ENCODE results near the gene TRIM41.
"Not testable (repeated sequence)": the region's sequence is repeated elsewhere in the genome, so short reads cannot be mapped to it uniquely, and the experiment has no call there.

The TRIM41 gene

DNA sequence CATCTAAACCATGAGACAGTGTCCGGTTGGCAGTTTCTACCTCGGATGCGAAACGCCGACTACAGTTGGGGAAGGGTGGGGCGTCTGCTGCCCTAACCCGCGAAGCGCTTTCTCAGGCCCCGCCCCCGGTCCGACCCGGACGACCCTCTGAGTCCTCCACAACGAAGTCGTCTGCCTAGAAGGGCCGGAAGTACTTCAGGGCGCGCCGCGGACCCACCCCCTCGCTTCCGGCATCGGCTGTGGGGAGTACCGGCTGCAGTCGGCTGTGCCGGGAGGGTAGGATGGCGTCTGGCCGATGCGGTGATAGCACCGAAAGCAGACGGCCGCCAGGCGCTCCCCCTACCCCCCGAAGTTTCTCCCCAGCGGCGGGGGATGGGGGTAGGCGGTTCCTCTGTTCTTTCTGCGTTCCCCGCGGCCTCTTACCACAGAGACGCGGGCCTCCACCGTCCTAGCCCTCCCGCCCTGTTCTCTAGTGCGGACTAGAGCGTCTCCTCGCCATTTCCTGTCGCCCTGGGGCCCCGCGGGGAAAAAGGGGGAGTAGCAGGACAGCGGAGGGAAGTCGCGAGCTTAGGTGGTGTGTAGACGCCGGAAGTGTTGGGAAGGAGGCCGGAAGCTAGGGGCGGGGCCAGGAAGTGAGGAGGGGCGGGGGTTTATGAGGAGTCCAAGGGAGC, at the start of gene TRIM41:
Gene TRIM41 (plus strand): TSS at position 224 of the 671 bp plus-strand sequence. CDS start 719 bp downstream, outside the sequence.
- peak; percentile 94 to 96 for DNase-seq (ENCODE audit: low read depth in 1 of 2, low spot score in 1 of 2)

DNA sequence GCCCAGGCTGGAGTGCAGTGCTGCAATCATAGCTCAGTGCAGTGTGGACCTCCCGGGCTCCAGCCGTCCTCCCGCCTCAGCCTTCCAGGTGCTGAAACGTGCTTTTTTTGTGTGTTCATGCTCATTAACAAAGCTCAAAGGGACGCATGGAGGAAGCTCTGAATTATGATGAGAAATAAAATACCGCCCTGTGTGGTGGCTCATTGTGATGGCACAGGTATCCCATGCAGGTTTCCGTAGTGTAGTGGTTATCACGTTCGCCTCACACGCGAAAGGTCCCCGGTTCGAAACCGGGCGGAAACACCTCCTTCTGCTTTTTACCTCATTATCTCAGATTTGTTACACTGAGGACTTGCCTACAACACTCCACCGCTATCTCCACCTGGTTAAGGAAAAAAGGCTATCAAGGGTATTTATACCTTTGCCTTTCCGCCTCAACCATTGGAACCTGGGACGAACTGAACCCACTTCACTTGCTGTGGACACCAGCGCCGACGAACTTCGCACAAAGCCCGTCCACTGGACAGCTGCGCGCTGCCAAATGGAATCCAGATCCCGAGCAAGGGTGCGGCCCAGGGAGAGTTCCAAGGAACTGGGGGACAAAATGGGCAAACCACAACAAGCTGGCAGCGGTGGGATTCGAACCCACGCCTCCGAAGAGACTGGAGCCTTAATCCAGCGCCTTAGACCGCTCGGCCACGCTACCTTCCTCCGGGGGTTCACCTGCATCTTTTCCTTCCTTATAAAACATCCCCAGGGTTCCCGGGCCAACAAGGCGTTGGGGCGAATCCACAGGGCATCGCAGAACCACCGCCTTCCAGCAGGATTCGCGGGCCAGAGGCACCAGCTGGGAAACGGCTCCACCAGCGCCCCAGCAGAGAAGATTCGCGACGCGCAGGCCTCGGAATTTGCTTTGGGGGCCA, 49.4 kb upstream of the TRIM41 start:
- DNase-seq (ENCODE audit: low read depth in 1 of 2, low spot score in 1 of 2) = peak in 1 of 2 donors; percentile 70

DNA sequence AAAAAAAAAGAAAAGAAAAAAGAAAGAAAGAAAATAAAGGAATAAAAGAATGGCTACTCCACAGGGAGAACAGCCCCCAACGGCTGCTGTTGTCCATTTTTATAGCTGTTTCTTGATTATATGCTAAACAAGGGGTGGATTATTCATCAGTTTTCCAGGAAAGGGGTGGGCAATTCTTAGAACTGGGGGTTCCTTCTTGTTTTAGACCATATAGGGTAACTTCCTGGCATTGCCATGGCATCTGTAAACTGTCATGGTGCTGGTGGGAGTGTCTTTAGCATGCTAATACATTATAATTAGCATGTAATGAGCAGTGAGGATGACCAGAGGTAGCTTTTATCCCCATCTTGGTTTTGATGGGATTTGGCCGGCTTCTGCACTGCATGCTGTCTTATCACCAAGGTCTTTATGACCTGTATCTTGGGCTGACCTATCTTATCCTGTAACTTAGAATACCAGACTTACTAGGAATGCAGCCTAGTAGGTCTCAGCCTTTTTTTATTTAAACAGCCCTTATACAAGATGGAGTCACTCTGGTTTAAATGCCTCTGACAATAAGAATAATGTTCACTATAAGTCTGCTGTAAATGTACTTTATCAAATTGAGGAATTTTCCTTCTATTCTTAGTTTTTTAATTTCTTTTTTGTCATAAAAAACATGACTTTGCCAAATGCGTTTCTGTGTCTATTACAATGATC, 46.7 kb upstream of the TRIM41 start:
- no peak for DNase-seq (ENCODE audit: low read depth in 1 of 2, low spot score in 1 of 2)

DNA sequence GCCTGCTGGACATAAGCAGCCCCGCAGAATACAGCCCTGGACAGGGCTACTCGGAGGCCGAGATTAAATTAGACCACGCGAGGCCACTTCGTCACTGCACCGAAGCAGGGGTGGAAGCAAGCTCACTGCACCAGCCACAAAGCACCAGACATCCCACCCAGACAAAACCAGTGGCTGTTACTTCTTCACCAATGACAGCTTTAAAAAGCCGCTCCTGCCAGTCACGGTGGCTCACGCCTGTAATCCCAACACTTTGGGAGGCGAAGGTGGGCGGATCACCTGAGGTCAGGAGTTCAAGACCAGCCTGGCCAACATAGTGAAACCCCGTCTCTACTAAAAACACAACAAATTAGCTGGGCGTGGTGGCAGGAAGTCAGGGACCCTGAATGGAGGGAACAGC, 45.5 kb upstream of the TRIM41 start:
- not testable (repeated sequence) for DNase-seq (ENCODE audit: low read depth in 1 of 2, low spot score in 1 of 2)

DNA sequence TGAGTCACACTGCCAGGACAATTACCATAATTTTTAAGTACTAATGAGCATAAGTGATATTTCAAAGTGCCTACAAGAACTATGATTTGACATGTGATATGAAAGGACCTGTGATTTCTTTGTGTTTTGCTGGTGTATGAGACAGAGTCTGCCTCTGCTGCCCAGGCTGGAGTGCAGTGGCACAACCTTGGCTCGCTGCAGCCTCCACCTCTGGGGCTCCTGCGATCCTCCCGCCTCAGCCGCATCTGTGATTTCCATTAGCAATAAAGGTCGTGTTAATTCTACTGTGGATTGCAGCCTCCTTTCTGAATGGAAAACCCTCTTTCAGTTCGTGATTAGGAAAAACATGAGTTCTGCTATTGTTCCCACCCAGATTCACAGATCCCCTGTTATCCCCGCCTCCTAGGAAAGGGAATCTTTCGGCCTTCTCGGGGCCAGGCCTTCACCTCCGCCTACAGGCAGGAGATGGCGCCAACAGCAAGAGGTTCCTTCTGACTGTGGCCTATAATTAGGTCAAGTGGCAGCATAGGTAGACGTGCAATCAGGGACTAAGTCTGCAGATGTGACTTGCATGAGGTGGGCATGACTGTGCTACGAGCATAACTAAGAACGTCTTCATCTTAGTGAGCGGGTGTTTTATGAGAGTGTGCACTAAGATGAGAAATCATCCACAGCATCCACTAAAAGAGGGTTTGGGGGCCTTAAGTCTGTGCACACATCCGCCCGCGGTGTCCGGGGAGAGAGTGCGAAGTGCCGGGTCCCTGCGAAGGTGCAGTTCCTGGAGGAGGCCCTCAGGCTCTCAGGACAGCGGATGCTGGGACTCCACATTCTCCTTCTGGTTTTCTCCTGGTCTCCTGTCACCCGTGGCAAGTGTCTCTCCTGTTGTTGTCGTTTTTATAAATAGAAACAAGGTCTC, 41.2 kb upstream of the TRIM41 start:
- DNase-seq (ENCODE audit: low read depth in 1 of 2, low spot score in 1 of 2) = peak in 1 of 2 donors; percentile 34

DNA sequence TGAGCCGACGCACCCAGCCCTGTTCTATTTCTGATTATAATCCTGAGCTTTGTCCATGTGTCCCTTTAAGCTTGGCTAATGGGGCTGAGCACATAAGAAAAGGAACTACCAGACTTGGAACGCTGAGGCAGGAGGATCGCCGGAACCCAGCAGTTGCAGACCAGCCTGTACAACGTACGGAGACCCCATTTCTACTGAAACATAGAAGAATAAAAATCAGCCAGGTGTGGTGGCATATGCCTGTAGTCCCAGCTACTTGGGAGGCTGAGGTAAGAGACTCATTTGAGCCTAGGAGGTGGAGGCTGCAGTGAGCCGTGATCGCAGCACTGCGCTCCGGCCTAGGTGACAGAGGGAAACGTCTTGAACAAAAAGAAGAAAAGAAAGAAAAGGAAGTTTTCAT, 40.4 kb upstream of the TRIM41 start:
- DNase-seq (ENCODE audit: low read depth in 1 of 2, low spot score in 1 of 2) = no peak

DNA sequence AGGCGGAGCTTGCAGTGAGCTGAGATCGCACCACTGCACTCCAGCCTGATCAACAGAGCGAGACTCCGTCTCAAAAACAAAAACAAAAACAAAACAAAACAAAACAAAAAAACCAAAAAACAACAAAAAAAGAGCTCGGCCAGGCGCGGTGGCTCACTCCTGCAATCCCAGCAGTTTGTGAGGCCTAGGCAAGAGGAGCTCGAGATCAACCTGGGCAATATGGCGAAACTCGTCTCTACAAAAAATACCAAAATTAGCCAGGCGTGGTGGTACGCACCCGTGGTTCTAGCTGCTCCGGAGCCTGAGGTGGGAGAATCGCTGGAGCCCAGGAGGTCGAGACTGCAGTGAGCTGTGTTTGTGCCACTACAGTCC, 38.2 kb upstream of the TRIM41 start:
- no peak for DNase-seq (ENCODE audit: low read depth in 1 of 2, low spot score in 1 of 2)

DNA sequence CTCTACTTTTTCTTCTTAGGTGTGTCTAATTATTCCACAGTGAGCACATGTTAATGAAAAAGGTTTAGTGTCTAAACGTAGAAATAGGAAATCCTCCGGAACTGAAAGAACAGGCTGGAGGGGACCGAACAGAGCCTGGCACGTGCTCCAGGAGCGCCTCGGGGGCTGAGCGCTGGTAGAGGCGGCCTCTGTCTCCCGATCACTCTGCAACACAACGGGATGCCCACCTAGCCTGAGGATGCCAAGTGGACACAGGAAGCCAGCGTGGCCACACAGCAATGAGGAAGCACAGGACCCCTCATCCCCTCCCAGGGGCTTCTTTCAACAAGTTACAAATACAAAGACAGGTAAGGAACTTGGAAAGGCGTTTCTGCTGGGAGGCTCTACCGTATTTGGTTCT, 37.5 kb upstream of the TRIM41 start:
- no peak for DNase-seq (ENCODE audit: low read depth in 1 of 2, low spot score in 1 of 2)

DNA sequence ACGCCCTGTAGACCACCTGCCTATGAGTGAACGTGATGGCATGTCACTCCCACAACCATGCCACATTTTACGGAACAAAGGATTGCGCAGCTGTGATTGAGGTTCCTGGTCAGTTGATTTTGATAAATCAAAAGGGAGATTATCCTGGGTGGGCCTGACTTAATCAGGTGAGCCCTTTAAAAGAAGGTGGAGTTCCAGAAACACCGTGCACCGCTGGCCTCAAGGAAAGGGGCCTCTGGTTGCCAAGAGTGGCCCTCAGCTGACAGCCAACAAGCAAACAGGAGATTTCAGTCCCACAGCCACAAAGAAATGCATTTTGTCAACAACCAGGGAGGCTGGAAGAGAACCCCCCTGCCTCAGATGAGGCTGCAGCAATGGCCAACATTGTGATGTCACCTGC, 37.1 kb upstream of the TRIM41 start:
- DNase-seq (ENCODE audit: low read depth in 1 of 2, low spot score in 1 of 2) = no peak

DNA sequence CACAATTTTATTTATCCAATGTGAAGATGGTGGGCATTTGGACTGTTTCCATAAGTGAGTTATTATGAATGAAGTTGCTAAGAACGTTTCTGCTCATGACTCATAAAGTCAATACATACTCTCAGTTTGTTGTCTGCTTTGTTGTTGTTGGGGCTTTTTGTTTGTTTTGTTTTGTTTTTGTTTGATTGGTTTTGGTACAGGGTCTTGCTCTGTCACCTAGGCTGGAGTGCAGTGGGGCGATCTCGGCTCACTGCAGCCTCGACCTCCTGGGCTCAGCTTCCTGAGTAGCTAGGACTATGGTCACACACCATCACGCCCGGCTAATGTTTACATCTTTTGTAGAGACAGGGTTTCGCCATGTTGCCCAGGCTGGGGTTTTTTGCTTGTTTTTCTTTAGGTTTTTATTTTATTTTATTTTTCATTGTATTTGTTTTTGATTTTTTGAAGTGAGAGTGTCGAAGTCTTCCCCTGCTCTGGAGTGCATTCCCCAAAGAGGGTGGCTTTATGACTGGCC, 36.0 kb upstream of the TRIM41 start:
- DNase-seq (ENCODE audit: low read depth in 1 of 2, low spot score in 1 of 2) = no peak

DNA sequence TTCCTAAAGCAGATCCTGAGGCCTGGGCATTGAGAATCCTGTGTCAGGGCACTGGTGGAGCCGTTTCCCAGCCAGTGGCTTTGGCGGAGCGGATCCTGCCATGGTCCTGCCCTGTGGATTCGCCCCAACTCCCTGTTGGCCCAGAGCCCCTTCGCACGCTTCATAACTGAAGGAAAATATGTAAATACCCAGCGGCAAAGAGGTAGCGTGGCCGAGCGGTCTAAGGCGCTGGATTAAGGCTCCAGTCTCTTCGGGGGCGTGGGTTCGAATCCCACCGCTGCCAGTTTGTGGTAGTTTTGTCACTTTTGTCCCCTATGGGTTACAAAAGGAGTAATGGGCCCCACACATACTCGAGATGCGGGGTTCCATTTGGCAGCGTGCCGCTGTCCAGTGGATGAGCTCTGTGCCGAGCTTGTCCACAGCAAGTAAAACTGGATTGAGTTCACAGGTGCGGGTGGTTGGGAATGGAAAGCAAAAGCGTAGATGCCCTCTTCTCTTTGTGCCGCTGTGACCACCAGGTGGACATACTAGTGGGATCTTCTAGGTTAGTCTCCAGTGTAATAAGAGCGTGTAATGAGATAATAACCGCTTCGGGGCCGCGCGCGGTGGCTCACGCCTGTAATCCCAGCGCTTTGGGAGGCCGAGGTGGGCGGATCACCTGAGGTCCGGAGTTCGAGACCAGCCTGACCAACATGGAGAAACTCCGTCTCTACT, 35.4 kb upstream of the TRIM41 start:
- DNase-seq (ENCODE audit: low read depth in 1 of 2, low spot score in 1 of 2) = peak in 1 of 2 donors; percentile 46

DNA sequence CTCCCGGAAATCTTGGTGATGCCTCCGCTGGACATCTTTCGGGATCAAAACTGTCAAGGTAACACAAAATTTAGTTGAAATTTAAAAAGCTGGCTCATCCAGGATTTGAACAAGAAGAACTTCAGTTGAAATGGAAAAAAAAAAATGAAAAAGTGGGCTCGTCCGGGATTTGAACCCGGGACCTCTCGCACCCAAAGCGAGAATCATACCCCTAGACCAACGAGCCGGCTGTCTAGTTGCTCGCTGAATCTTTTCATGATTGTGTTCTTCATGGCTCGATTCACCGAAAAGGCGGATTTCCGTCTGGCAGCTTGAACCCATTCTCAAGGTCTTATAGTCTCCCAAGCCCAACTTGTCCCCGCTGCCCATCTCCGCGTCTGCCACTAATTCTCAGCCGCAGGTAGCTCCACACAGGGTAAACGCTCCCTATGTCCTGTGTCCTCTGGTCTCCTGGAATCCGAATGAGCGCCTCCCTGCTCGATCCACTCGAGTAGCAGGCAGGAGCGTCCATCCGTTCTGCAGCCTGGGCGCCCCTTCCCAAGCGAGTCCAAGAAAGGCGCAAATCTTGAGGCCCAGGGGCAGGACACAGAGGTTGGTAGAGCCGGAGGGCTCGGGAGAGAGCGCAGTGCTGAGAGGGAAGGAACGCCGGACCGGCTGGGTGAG, 34.2 kb upstream of the TRIM41 start:
- peak; percentile 62 to 69 for DNase-seq (ENCODE audit: low read depth in 1 of 2, low spot score in 1 of 2)

DNA sequence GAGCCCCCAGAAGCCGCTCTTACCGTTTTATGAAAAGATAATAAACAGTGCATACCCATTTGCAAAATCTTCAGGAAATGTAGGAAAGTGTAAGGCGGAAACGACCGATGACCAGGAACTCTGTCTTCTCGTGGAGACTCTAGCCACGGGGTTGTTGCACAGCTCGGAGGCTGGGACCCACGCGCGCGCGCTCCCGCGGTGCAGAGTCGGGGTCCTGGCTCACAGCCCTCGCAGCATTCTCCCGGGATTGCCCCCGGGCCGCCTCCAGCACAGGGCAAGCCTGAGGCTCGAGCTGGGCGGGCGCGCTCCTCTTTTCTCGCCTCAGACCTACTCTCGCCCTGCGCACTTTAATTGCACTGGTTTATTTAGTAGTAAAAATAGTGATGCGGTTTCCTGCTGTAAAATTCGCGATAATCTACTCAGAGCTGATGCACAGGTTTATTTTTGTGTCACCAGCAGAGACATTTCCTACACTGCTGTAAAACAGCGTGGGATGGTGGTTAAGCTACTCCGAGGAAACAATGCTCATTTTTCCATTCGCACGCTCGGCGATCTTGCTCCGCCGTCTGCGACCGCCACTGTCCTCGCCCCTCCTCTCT, 33.6 kb upstream of the TRIM41 start:
- DNase-seq (ENCODE audit: low read depth in 1 of 2, low spot score in 1 of 2) = peak; percentile 29 to 33

DNA sequence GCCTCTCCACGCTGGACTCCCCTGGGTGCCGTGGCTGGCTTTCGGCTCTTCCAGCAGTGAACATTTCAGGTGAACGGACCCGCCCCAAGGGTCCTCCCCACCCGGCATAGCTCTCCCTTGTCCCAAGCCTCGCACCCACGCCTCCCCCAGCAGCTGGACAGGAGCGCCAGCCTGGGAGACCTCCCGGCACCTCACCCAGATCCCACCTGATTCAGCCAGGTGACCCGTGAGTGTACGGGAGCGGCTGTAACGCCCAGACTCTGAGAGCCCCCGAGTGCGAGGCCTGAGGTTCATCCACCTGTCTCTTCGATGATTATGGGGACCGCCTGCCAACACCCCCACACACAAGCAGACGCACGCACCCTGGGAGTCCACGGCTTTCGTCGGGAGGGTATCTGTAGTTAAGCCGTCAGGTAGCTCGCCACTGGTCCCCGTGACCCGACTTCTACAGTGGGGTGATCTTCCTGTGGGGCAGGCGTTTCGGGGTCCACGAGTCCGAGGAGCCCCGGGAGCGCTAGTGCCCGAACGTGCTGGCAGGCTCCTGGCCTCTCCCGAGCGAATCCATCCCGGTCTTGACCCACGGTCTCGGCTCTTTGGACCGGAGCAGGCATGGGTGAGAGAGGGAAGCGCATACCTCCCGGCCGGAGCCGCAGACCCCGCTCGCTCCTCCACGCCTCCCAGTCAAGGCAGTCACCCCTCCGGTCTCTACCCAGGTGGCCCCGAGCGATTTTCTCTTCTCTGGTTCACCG, 32.9 kb upstream of the TRIM41 start:
- DNase-seq (ENCODE audit: low read depth in 1 of 2, low spot score in 1 of 2) = peak in 1 of 2 donors; percentile 37

DNA sequence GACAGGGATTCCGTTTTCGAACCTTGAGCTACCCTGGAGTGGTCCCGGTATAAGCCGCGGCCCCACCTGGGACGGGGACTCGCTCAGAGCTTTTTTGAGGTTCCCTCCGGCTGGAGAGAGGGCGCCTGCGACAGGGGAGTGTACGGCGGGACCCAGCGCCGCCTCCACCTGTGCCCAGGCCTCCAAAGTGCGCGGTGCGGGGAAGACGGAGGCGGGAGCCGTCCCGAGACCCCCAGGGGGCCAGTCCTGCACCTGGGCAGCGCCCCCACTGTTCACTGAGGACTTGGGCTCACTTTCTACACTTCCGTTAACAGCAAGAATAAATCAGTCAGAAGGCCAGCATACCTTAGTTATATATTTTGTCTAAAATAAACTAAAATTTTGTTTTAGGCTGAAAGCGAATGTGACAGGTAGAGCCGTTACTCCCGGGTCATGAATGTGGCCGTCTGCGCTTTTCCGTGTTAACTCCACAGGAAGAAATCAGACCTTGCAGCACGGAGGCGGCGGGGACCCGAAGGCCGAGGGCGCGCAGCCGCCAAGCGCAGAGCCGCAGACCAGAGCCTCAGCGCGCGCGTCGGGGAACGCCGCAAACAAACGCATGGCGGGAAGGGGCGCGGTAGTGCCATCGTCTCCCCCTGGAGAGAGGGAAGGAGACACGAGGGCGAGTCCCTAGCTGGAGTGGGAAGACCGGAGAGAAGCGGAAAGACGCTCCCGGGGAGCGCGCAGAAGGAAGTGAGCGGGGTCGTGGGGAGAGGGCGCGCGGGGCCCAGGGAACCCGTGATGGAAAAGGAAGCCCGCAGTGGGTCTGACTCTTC, 32.2 kb upstream of the TRIM41 start:
- peak in 1 of 2 donors; percentile 33 for DNase-seq (ENCODE audit: low read depth in 1 of 2, low spot score in 1 of 2)

DNA sequence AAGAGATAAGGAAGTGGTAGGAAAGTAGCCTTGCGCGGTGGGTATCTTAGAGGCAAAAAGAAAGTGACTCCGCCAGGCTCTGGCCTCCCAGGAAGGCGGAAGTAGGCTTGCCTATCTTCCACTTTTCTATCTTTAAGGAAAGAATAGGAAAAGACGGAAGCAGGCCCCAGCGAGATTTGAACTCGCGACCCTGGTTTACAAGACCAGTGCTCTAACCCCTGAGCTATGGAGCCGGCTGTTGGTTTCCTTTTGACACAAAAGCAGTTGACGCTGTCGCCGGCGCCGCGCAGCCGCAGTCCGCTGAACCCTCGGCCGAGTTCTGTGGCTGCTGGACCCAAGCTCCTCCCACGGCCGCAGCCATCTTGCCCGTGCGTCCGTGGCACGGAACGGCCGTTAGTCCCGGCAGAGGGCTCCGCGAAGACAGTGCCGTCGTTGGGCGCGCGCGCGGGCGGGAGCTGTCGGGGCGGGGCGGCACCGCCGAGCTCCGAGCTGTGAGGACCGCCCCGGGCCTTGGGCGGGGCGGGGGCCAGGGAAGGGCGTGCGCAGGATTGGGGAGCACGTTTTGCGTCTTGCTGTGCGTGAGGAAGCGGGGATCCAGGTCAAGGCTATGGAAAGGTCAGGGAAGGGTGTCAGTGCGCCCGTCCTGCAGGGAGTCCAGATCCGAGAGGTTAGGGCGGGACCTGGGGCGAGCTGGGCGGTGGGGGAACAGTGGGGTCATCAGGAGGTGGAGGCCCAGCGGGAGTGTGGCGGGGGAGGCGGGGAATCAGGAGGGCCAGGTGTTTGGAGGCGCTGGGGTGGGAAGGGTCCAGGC, 31.4 kb upstream of the TRIM41 start:
- DNase-seq (ENCODE audit: low read depth in 1 of 2, low spot score in 1 of 2) = peak; percentile 95 to 96
